HG03139 (cell line): ENCODE measurements around the gene NEIL1.
"Not testable (repeated sequence)": the region's sequence is repeated elsewhere in the genome, so short reads cannot be mapped to it uniquely, and the experiment has no call there.

Source experiments
- ATAC-seq: cut with Tn5 transposase; IDR thresholded peaks from one replicate; pipeline ENCODE4 v1.9.1; 2021; ENCODE audit not compliant: unreplicated experiment

The NEIL1 gene

GRCh38 chr15:75346796-75347221 is at the start of gene NEIL1:
Gene NEIL1 (plus strand): TSS chr15:75347039. CDS start chr15:75348906, 1,867 bp downstream.
- no peak for ATAC-seq

- ATAC-seq, result not testable (repeated sequence)
Observed at GRCh38 chr15:75298541-75299310, 48.1 kb upstream of the NEIL1 start.

GRCh38 chr15:75299311-75299688 is 47.5 kb upstream of the NEIL1 start:
- not testable (repeated sequence) for ATAC-seq

GRCh38 chr15:75300026-75300425 is 46.8 kb upstream of the NEIL1 start:
- not testable (repeated sequence) for ATAC-seq

GRCh38 chr15:75302318-75302717 is 44.5 kb upstream of the NEIL1 start:
- no peak for ATAC-seq

GRCh38 chr15:75302753-75303152 is 44.1 kb upstream of the NEIL1 start:
- not testable (repeated sequence) for ATAC-seq

- no peak for ATAC-seq
Observed at GRCh38 chr15:75306188-75306587, 40.7 kb upstream of the NEIL1 start.

GRCh38 chr15:75307778-75308390 is 39.0 kb upstream of the NEIL1 start:
- no peak for ATAC-seq

- ATAC-seq, result no peak
Observed at GRCh38 chr15:75309711-75310110, 37.1 kb upstream of the NEIL1 start.

- not testable (repeated sequence) for ATAC-seq
Observed at GRCh38 chr15:75312548-75312947, 34.3 kb upstream of the NEIL1 start.

- ATAC-seq, result no peak
Observed at GRCh38 chr15:75313116-75313845, 33.6 kb upstream of the NEIL1 start.

GRCh38 chr15:75314552-75315290 is 32.1 kb upstream of the NEIL1 start:
- no peak for ATAC-seq

- ATAC-seq, result not testable (repeated sequence)
Observed at GRCh38 chr15:75319231-75319897, 27.5 kb upstream of the NEIL1 start.

GRCh38 chr15:75321711-75322110 is 25.1 kb upstream of the NEIL1 start:
- no peak for ATAC-seq

GRCh38 chr15:75325922-75326321 is 20.9 kb upstream of the NEIL1 start:
- no peak for ATAC-seq

GRCh38 chr15:75327005-75327404 is 19.8 kb upstream of the NEIL1 start:
- no peak for ATAC-seq

GRCh38 chr15:75327491-75327890 is 19.3 kb upstream of the NEIL1 start:
- no peak for ATAC-seq

GRCh38 chr15:75328493-75329314 is 18.1 kb upstream of the NEIL1 start:
- ATAC-seq, result no peak

- ATAC-seq, result no peak
Observed at GRCh38 chr15:75329571-75329970, 17.3 kb upstream of the NEIL1 start.

- not testable (repeated sequence) for ATAC-seq
Observed at GRCh38 chr15:75332093-75332492, 14.7 kb upstream of the NEIL1 start.
